ENCODE data around the gene TBC1D7.

Gene TBC1D7

GRCh38 chr6:13294499-13295069 is 33.8 kb downstream of the TBC1D7 start:
- no peak for DNase-seq (ENCODE audit: low read depth)

GRCh38 chr6:13292774-13293173 is 35.6 kb downstream of the TBC1D7 start:
- no peak for DNase-seq (ENCODE audit: low read depth)

- DNase-seq (ENCODE audit: low read depth), result no peak
These were observed 38.0 kb downstream of the TBC1D7 start for GRCh38 chr6:13290335-13290734.

- DNase-seq (ENCODE audit: low read depth), result peak; percentile 27
These were observed 38.5 kb downstream of the TBC1D7 start for GRCh38 chr6:13289789-13290318.

DNA sequence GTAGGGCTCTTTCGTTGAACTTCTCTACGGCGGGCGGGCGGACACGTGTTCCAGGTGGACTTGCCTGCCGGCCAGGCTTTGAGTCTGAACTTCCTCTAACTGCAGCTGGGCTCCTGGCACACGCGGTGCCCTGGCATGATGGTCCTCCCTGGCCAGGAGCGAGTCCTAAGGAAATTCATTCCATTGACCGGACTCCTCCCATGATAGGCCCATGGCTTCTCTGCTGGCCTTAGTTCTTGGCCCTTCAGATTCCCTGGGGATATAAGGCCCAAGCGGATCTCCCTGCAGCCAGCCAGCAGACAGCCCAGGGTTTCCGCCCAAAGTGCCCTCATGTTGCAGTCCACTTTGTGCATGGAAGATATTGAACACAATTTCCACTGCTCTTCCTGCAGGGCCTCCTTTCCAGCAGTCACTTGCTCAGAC is 39.4 kb downstream of the TBC1D7 start:
- DNase-seq (ENCODE audit: low read depth), result no peak

DNA sequence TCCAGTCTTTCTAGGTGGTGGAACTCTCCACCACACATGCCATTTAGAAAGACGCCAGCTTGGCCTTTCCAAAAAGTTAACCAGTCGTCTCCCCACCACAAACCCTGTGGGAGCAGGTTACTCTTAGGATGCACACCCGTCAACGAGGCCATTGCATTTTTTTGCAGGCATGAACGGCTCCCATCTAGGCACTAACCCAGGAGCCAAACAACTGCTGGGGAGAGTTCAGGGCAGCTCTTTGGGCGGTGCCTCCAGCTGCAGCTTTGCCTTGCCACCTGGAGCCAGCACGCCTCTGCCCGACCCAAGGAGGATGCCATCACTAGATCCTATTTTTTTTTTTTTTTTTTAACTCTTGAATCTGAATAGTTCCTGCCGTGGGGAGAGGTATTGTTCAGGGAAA is 39.9 kb downstream of the TBC1D7 start:
- DNase-seq (ENCODE audit: low read depth), result no peak

DNA sequence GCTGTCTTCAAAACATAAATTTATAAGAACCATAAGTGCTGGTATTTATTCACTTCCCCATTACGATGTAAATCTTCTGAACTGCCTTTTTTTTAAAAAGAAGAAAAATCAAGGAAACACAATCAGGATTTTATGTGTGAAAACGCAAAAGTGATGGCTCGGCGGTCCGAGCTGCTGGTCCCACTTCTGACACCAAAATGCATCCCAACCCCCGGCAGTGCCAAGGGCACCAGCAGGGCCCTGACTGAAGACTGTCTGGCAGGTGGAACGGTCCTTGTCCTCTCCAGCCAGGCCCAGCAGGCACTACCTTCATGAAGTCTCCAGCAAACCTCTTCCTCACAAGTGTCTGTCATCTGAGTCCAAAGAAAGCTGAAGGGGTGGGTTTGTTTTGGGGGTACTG is 41.2 kb downstream of the TBC1D7 start:
- DNase-seq (ENCODE audit: low read depth), result no peak

DNA sequence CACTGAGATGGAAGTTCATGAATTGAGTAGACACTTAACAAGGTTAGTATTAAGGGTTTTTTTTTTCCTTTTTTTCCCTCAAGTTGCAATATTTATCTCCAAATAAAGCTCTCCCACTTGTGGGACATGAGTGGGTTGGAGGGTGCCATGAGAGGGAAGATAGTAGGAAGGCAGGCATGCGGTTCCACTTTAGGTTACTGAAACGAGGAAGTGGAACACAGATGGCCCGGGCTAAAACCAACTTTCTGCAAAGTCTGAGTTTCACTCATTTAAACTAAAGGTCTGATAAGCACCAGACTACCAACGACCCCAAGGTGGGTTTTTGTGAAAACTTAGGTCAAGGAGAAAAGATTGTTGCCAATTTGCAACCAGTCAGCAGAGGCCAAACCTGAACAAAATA is 42.2 kb downstream of the TBC1D7 start:
- DNase-seq (ENCODE audit: low read depth), result no peak

GRCh38 chr6:13285705-13286104 is 42.6 kb downstream of the TBC1D7 start:
- DNase-seq (ENCODE audit: low read depth), result no peak

DNA sequence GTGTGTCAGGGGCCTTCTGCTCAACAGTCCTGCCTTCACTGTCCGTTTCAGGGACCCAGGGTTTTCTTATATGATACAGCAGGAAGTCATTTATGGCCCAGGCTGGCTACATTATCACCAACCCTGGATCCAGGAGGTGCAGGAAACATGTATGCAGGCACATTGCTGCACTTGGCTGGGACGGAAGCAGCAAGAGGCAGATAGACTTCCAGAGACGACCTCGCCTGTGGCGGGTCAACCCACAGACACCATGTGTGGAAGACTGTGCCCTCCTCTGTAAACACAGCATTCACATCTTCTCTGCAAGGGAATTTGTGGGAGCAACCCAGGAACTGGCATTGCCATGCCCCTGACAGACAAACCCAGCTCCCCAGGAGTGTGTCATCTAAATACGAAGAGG is 43.7 kb downstream of the TBC1D7 start:
- no peak for DNase-seq (ENCODE audit: low read depth)

DNA sequence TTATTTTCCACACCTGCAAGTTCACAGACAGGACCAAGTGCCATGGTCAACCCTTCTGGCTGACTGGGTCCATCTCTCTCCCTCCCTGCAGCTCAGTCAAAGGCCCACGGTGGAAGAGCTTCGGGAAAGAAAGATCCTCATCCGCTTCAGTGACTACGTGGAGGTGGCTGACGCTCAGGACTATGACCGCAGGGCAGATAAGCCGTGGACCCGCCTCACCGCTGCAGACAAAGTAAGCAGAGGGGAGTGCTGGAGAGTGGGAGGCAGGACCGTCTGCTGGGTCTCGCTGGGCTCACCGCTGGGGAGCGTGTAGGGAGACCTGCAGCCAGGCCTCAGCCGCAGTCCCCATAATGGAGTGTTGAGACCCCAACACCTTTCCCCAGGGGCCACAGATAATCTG is 45.0 kb downstream of the TBC1D7 start:
- no peak for DNase-seq (ENCODE audit: low read depth)

DNA sequence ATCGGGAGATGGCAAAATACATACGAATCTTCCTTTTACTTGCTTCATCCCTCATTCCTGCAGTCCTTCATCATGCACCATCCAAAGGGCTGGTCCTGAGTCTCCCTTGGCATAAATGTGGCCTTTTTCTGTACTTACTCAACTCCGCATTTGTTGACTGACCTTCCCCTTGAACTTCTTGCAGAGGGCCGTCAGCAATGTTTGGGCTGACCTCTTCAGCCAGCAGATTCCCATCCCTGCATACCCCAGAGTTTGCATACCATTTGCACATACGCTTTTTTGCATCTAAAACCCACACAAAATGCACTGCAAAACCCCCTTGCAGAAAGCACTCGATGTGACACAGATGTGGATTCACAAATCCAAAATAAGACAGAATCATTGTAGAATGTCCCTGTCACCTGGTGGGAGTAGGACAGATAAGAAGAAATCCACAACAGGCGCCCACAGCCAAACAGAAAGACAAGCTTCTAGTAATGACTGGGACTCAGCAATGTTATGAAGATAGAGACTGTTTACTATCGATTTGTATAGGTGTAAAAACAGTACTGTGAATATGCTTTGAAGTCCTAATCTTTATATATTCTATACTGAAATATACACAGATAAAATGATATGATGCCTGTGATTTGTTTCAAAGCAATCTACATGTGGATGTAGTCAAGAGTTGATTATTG is 45.8 kb downstream of the TBC1D7 start:
- DNase-seq (ENCODE audit: low read depth), result no peak

- DNase-seq (ENCODE audit: low read depth), result no peak
These were observed 46.7 kb downstream of the TBC1D7 start for GRCh38 chr6:13281686-13282085.

DNA sequence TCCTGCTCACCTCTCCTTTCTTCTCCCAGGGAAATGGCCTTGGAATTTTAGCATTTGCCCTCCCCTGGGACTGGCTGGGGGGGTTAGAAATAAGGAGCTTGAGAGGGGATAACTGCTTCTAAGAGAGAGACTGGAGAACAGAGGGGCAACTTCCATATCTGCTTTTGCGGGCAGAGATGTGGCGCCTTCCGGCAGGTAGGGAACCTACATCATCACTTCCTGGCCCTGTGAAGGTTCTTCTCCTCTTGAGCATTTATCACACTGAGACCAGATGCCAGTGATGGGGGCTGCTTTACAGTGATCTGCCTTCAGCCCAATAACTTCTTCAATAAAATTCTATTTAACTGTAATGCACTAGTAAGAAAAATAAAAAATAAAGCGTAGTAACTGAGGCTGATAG is 48.1 kb downstream of the TBC1D7 start:
- no peak for DNase-seq (ENCODE audit: low read depth)

DNA sequence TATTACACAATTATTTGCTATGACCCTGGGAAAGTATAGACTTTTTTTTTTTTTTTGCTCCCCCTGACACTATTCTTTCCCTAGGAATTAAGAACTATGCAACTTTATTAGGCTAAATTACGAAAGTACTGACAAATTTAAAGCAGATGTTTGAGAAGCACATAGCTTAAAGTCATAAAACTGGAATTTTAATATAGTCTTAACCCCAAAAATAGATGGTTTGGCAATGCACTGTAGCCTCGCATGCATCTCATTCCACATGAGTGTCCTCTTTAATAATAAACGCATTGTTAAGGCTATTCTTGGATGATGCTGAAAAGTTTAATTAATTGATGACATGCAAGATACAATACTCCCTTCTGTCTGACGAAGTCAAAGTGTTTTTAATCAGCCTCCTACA is 49.3 kb downstream of the TBC1D7 start:
- no peak for DNase-seq (ENCODE audit: low read depth)

GRCh38 chr6:13278164-13278563 is 50.2 kb downstream of the TBC1D7 start:
- DNase-seq (ENCODE audit: low read depth), result no peak

- no peak for DNase-seq (ENCODE audit: low read depth)
These were observed 51.1 kb downstream of the TBC1D7 start for GRCh38 chr6:13277231-13277630.

- DNase-seq (ENCODE audit: low read depth), result no peak
These were observed 52.8 kb downstream of the TBC1D7 start for GRCh38 chr6:13275435-13275989.

DNA sequence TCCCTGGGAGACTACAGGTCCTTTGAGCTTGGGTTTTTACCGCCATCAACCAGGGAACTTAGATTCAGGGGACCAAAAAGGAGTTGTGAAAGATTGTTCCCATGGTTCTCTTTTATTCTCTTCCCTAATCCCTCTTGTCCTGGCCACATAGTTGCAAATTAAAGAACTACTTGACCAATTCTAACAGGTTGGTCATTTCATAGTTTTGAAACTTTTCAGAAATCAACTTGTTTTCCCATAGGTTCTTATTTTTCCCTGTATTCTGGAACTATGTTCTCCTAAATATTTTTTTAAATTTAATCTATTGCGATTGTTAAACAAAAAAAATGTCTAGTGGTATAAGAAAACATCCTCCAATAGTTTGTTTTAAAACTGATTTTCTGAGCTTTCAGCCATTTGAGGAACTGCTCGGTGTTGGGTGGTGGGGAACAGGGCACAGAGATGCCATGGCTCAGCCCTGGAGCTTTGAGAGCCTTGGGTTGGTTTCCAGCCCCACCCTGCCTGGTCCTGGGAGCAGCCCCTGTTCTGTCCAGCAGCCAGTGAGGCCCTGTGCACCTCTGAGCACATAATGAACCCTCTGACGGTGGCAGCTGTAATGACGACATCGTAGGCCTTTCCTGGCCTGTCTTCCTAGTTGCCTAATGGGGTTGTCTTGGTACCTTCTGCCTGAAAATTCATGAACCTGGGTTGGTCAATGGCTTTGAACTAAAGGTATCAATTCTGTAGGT is 53.5 kb downstream of the TBC1D7 start:
- DNase-seq (ENCODE audit: low read depth), result no peak

- no peak for DNase-seq (ENCODE audit: low read depth)
These were observed 54.2 kb downstream of the TBC1D7 start for GRCh38 chr6:13273931-13274706.

DNA sequence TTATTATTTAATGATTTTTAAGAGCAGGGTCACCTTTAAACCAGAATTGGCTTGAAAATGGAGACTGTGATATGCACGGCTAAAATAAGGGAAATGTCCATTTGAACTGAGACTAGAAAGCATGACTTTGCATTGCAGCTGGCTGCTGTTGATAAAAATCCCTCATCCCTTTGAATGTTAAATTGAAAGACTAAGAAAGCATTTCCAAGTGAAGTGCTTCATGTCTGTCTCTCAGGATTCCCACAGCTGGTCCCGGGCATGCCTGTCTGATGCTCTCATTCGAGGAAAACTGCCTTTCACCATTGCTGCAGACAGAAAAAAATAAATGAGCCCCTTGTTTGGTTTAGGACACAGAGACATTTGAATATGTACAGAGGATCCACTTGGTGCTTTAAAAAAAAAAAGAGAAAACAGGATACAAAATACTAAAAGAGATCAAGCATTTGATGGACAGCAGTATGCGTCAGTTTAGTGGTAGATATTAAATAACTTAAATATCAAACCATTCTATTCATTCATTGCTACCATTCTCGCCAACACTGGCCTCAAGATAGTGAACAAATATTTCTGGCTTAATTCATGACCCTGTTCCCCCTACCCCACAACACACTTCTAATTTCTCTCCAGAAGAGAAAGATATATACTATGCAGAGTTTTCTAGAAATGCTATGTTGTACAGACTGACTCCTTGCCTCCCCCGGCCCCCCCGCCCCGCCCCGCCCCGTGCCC is 55.0 kb downstream of the TBC1D7 start:
- DNase-seq (ENCODE audit: low read depth), result no peak
